ENCODE results near the gene BEND5.

DNA sequence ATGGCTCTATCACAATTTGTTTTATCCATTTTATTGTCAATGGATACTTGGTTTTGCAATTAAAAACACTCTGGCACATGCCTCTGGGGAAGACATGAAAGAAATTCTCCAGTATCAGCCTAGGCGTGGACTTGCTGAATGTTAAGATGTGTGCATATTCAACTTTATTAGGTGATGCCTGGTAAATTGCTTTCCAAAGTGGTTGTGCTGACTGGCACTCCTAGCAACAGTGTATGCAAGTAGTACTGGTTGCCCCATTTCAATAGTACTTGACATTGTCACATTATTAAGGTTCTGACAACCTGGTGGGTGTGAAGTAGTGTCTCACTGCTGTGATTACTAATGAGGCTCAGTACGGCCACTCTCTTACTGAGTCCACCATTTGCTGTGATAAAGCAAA lies 48.1 kb downstream of the BEND5 start:
- TF ChIP-seq POLR2A (IDR thresholded peaks at IDR 0.05) (no peak), POLR2AphosphoS5 (IDR thresholded peaks at IDR 0.05) (no peak)
- TF ChIP-seq, protein P1, sequence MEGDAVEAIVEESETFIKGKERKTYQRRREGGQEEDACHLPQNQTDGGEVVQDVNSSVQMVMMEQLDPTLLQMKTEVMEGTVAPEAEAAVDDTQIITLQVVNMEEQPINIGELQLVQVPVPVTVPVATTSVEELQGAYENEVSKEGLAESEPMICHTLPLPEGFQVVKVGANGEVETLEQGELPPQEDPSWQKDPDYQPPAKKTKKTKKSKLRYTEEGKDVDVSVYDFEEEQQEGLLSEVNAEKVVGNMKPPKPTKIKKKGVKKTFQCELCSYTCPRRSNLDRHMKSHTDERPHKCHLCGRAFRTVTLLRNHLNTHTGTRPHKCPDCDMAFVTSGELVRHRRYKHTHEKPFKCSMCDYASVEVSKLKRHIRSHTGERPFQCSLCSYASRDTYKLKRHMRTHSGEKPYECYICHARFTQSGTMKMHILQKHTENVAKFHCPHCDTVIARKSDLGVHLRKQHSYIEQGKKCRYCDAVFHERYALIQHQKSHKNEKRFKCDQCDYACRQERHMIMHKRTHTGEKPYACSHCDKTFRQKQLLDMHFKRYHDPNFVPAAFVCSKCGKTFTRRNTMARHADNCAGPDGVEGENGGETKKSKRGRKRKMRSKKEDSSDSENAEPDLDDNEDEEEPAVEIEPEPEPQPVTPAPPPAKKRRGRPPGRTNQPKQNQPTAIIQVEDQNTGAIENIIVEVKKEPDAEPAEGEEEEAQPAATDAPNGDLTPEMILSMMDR (IDR thresholded peaks at IDR 0.05) = no peak

Data from suprapubic skin (tissue), 4 donors.